Spinal cord (tissue), 10 donors: Measurements from ENCODE around the gene FXYD6. TPM values are rescaled to one million over a fixed set of nuclear protein-coding genes. Genes with fewer than 3 reads are reported as not detected.

Experiments used
- DNase-seq, 6 donors: peaks; one replicate each; pipeline versions ENCODE4 v3.0.0 to v3.0.0-alpha.2; 2013 to 2015; ENCODE audit warnings: low spot score in 6 of 6, low read depth in 4 of 6
- H3K27ac ChIP-seq: one replicate; pipeline ENCODE4 v1.5.1; 2013; ENCODE audit warnings: low read depth, low read length, control low read depth
- H3K27me3 ChIP-seq: one replicate; pipeline ENCODE4 v1.6.1; 2013; ENCODE audit warnings: low read length; ENCODE audit not compliant: control insufficient read depth, insufficient read depth
- H3K36me3 ChIP-seq: one replicate; pipeline ENCODE4 v1.6.1; 2013; ENCODE audit warnings: low read length; ENCODE audit not compliant: control insufficient read depth, insufficient read depth
- H3K4me1 ChIP-seq: one replicate; pipeline ENCODE4 v1.6.1; 2013; ENCODE audit warnings: low read length; ENCODE audit not compliant: control insufficient read depth, insufficient read depth
- H3K4me3 ChIP-seq: one replicate; pipeline ENCODE4 v1.5.1; 2013; ENCODE audit warnings: low read depth, low read length, control low read depth
- H3K9me3 ChIP-seq: one replicate; pipeline ENCODE4 v1.6.1; 2013; ENCODE audit warnings: low read length; ENCODE audit not compliant: control insufficient read depth, insufficient read depth
- WGBS: methylation state at CpG from one replicate; pipeline ENCODE4 v1.1.5; 2013; ENCODE audit warnings: missing lambda C conversion rate; ENCODE audit not compliant: insufficient coverage; 5-methylcytosine and 5-hydroxymethylcytosine counted together
- polyA plus RNA-seq, 2 donors: library from polyadenylated mRNA; unstranded; fragments of 120-200 nt; gene quantifications; one replicate each; pipeline ENCODE4 v1.2.1, GENCODE V29; 2013; ENCODE audit not compliant: insufficient read length in 2 of 2
- total RNA-seq, 2 donors: library from RNA; depleted of rRNA in 1 of 2; stranded (reverse); fragments of 120-200 nt in 1 of 2; fragments of >200 nt in 1 of 2; gene quantifications; one replicate each; pipeline versions ENCODE4 v1.2.3 to v1.2.4, GENCODE V29; 2013 to 2014
- donor health status: healthy.

FXYD6 gene
- total and polyA plus RNA-seq, 4 donors: 98.7 to 772 (median 490) TPM

- no peaks in the 10 kb centered on the region for H3K27me3 ChIP-seq
- no peaks in the 10 kb centered on the region for H3K9me3 ChIP-seq
- H3K27ac ChIP-seq: no peak overlapping the region
- H3K36me3 ChIP-seq: no peaks in the 10 kb centered on the region
- peaks cover 8% of the 10 kb centered on the region for H3K4me1 ChIP-seq
- H3K4me3 ChIP-seq: no peak overlapping the region
- DNase-seq: no peak
- 92% methylated on average over 3 of the region's 4 CpGs for WGBS
Measured at GRCh38 chr11:117919781-117920221, 43.3 kb upstream of the FXYD6 start.

GRCh38 chr11:117919341-117919740 lies 42.9 kb upstream of the FXYD6 start:
- WGBS: 43% methylated on average over 1 of the region's 4 CpGs
- Histone ChIP-seq H3K4me3 (no peak overlapping the region), H3K36me3 (no peaks in the 10 kb centered on the region), H3K4me1 (peaks cover 9% of the 10 kb centered on the region), H3K27me3 (no peaks in the 10 kb centered on the region), H3K27ac (no peak overlapping the region), H3K9me3 (no peaks in the 10 kb centered on the region)
- no peak for DNase-seq

GRCh38 chr11:117918366-117919255 lies 42.2 kb upstream of the FXYD6 start:
- H3K9me3 ChIP-seq: no peaks in the 10 kb centered on the region
- DNase-seq: no peak
- H3K27ac ChIP-seq: no peak overlapping the region
- no peak overlapping the region for H3K4me3 ChIP-seq
- H3K36me3 ChIP-seq: no peaks in the 10 kb centered on the region
- peaks cover 12% of the 10 kb centered on the region for H3K4me1 ChIP-seq
- 93% methylated on average over 13 of the region's 17 CpGs for WGBS
- no peaks in the 10 kb centered on the region for H3K27me3 ChIP-seq

- H3K27me3 ChIP-seq: no peaks in the 10 kb centered on the region
- no peak for DNase-seq
- no peak overlapping the region for H3K4me3 ChIP-seq
- no peaks in the 10 kb centered on the region for H3K9me3 ChIP-seq
- 87% methylated on average over 1 of the region's 5 CpGs for WGBS
- H3K4me1 ChIP-seq: peaks cover 12% of the 10 kb centered on the region
- no peak overlapping the region for H3K27ac ChIP-seq
- no peaks in the 10 kb centered on the region for H3K36me3 ChIP-seq
Measured at GRCh38 chr11:117917591-117918151, 41.2 kb upstream of the FXYD6 start.

GRCh38 chr11:117916956-117917355 lies 40.5 kb upstream of the FXYD6 start:
- DNase-seq: no peak
- H3K4me1 ChIP-seq: peaks cover 12% of the 10 kb centered on the region
- no peak overlapping the region for H3K4me3 ChIP-seq
- 92% methylated on average over 11 of the region's 11 CpGs for WGBS
- H3K36me3 ChIP-seq: no peaks in the 10 kb centered on the region
- no peaks in the 10 kb centered on the region for H3K27me3 ChIP-seq
- H3K27ac ChIP-seq: no peak overlapping the region
- no peaks in the 10 kb centered on the region for H3K9me3 ChIP-seq

- no peak overlapping the region for H3K27ac ChIP-seq
- H3K27me3 ChIP-seq: no peaks in the 10 kb centered on the region
- H3K36me3 ChIP-seq: no peaks in the 10 kb centered on the region
- H3K4me3 ChIP-seq: no peak overlapping the region
- 85% methylated on average over 6 of the region's 9 CpGs for WGBS
- H3K4me1 ChIP-seq: peaks cover 15% of the 10 kb centered on the region
- no peak for DNase-seq
- H3K9me3 ChIP-seq: no peaks in the 10 kb centered on the region
Measured at GRCh38 chr11:117915672-117916235, 39.3 kb upstream of the FXYD6 start.

GRCh38 chr11:117914991-117915618 lies 38.6 kb upstream of the FXYD6 start:
- Histone ChIP-seq H3K27me3 (no peaks in the 10 kb centered on the region), H3K4me3 (no peak overlapping the region), H3K4me1 (peaks cover 15% of the 10 kb centered on the region), H3K27ac (no peak overlapping the region), H3K9me3 (no peaks in the 10 kb centered on the region), H3K36me3 (no peaks in the 10 kb centered on the region)
- peak in 2 of 6 donors; percentile 49 to 85 for DNase-seq
- 44% methylated on average over 9 of the region's 10 CpGs for WGBS

- no peak overlapping the region for H3K4me3 ChIP-seq
- no peaks in the 10 kb centered on the region for H3K9me3 ChIP-seq
- no peaks in the 10 kb centered on the region for H3K27me3 ChIP-seq
- peaks cover 15% of the 10 kb centered on the region for H3K4me1 ChIP-seq
- 86% methylated on average over 4 of the region's 5 CpGs for WGBS
- H3K36me3 ChIP-seq: no peaks in the 10 kb centered on the region
- peak in 2 of 6 donors; percentile 15 to 16 for DNase-seq
- H3K27ac ChIP-seq: no peak overlapping the region
Measured at GRCh38 chr11:117914398-117914761, 37.9 kb upstream of the FXYD6 start.

GRCh38 chr11:117913736-117914397 lies 37.4 kb upstream of the FXYD6 start:
- 97% methylated on average over 9 of the region's 9 CpGs for WGBS
- H3K9me3 ChIP-seq: no peaks in the 10 kb centered on the region
- H3K27ac ChIP-seq: no peak overlapping the region
- DNase-seq: no peak
- no peaks in the 10 kb centered on the region for H3K36me3 ChIP-seq
- H3K4me1 ChIP-seq: peaks cover 14% of the 10 kb centered on the region
- H3K4me3 ChIP-seq: no peak overlapping the region
- no peaks in the 10 kb centered on the region for H3K27me3 ChIP-seq
